HCT116 (cell line): ENCODE measurements around the gene DPH3.

Experiments used
- FOSL1 ChIP-seq: IDR thresholded peaks from 2 replicates; pipeline ENCODE4 v1.6.1; 2012; ENCODE audit warnings: low read depth
- MAX ChIP-seq: IDR thresholded peaks from 2 replicates; pipeline ENCODE4 v1.6.1; 2012

GRCh38 chr3:16277471-16277870 lies 12.7 kb upstream of the DPH3 start:
- no peak for TF ChIP-seq MAX
- TF ChIP-seq FOSL1, result no peak
